Tibial nerve (tissue), 3 donors: ENCODE measurements around the gene HRCT1.

Experiments used
- CTCF ChIP-seq, 5 experiments: fragments of 200-600 bp in 3 of 5; fragments of 450-650 bp in 2 of 5; sonication (generic) in 3 of 5; IDR thresholded peaks; one replicate each; pipeline ENCODE4 v1.5.1; 2016 to 2019; ENCODE audit warnings: antibody characterized with exemption in 5 of 5, mild to moderate bottlenecking in 3 of 5, moderate library complexity in 2 of 5
- POLR2A ChIP-seq, 2 donors: fragments of 450-650 bp; IDR thresholded peaks; one replicate each; pipeline ENCODE4 v1.6.1; 2017; ENCODE audit warnings: antibody characterized with exemption in 2 of 2, mild to moderate bottlenecking in 2 of 2, moderate library complexity in 2 of 2

GRCh38 chr9:35871545-35871944 lies 34.5 kb upstream of the HRCT1 start:
- TF ChIP-seq CTCF (IDR thresholded peaks at IDR 0.05) (no peak), POLR2A (IDR thresholded peaks at IDR 0.05) (no peak)
